ENCODE results near the gene ABCA4. TPM values are rescaled to one million over a fixed set of nuclear protein-coding genes. Genes with fewer than 3 reads are reported as not detected.

Gene ABCA4
- total RNA-seq, 2 experiments from 2014 or later, result 0.10 to 0.14 TPM

GRCh38 chr1:94143173-94143808 is 22.3 kb upstream of the ABCA4 start:
- no peaks in the 10 kb centered on the region for H3K9me3 Mint-ChIP-seq
- no peak for DNase-seq
- peaks cover 4% of the 10 kb centered on the region for H3K27me3 Mint-ChIP-seq (ENCODE audit: low read depth)
- H3K27ac Mint-ChIP-seq, result no peak overlapping the region
- intact Hi-C loops (cut with micrococcal nuclease), result no loop called here
- H3K4me1 Mint-ChIP-seq (ENCODE audit: low read depth), result no peaks in the 10 kb centered on the region
- CTCF ChIA-PET, result interaction anchor here (1.6 kb wide), 1 partner anchor 191 kb away, joined by 3 read pairs; no protein-coding TSS in a partner anchor
- H3K4me3 Mint-ChIP-seq, result no peak overlapping the region
- H3K36me3 Mint-ChIP-seq (ENCODE audit: low read depth), result no peaks in the 10 kb centered on the region

GRCh38 chr1:94142583-94142982 is 21.6 kb upstream of the ABCA4 start:
- intact Hi-C loops (cut with micrococcal nuclease), result no loop called here
- Mint-ChIP-seq H3K4me3 (no peak overlapping the region), H3K36me3 (ENCODE audit: low read depth) (no peaks in the 10 kb centered on the region), H3K9me3 (no peaks in the 10 kb centered on the region), H3K4me1 (ENCODE audit: low read depth) (no peaks in the 10 kb centered on the region), H3K27me3 (ENCODE audit: low read depth) (peaks cover 4% of the 10 kb centered on the region), H3K27ac (no peak overlapping the region)
- CTCF ChIA-PET, result interaction anchor here (1.6 kb wide), 1 partner anchor 192 kb away, joined by 3 read pairs; no protein-coding TSS in a partner anchor
- no peak for DNase-seq

GRCh38 chr1:94142022-94142421 is 21.1 kb upstream of the ABCA4 start:
- Mint-ChIP-seq H3K9me3 (no peaks in the 10 kb centered on the region), H3K4me1 (ENCODE audit: low read depth) (no peaks in the 10 kb centered on the region), H3K27ac (no peak overlapping the region), H3K27me3 (ENCODE audit: low read depth) (peaks cover 4% of the 10 kb centered on the region), H3K4me3 (no peak overlapping the region), H3K36me3 (ENCODE audit: low read depth) (no peaks in the 10 kb centered on the region)
- intact Hi-C loops (cut with micrococcal nuclease), result no loop called here
- DNase-seq, result no peak
- CTCF ChIA-PET, result interaction anchor here (1.6 kb wide), 1 partner anchor 192 kb away, joined by 3 read pairs; no protein-coding TSS in a partner anchor

- DNase-seq, result no peak
- no peaks in the 10 kb centered on the region for H3K4me1 Mint-ChIP-seq (ENCODE audit: low read depth)
- CTCF ChIA-PET, result no interaction called here
- no peaks in the 10 kb centered on the region for H3K36me3 Mint-ChIP-seq (ENCODE audit: low read depth)
- H3K4me3 Mint-ChIP-seq, result no peak overlapping the region
- peaks cover 8% of the 10 kb centered on the region for H3K9me3 Mint-ChIP-seq
- H3K27me3 Mint-ChIP-seq (ENCODE audit: low read depth), result peaks cover 3% of the 10 kb centered on the region
- no peak overlapping the region for H3K27ac Mint-ChIP-seq
- intact Hi-C loops (cut with micrococcal nuclease), result no loop called here
These were observed 11.2 kb upstream of the ABCA4 start for GRCh38 chr1:94132111-94132510.

GRCh38 chr1:94130851-94131595 is 10.1 kb upstream of the ABCA4 start:
- Mint-ChIP-seq H3K36me3 (ENCODE audit: low read depth) (no peaks in the 10 kb centered on the region), H3K4me3 (no peak overlapping the region), H3K4me1 (ENCODE audit: low read depth) (no peaks in the 10 kb centered on the region), H3K27me3 (ENCODE audit: low read depth) (peaks cover 3% of the 10 kb centered on the region), H3K9me3 (peaks cover 8% of the 10 kb centered on the region), H3K27ac (no peak overlapping the region)
- DNase-seq, result no peak
- CTCF ChIA-PET, result no interaction called here
- intact Hi-C loops (cut with micrococcal nuclease), result no loop called here

- H3K27me3 Mint-ChIP-seq (ENCODE audit: low read depth), result peaks cover 3% of the 10 kb centered on the region
- H3K36me3 Mint-ChIP-seq (ENCODE audit: low read depth), result no peaks in the 10 kb centered on the region
- H3K4me3 Mint-ChIP-seq, result no peak overlapping the region
- no peak overlapping the region for H3K27ac Mint-ChIP-seq
- CTCF ChIA-PET, result no interaction called here
- no peaks in the 10 kb centered on the region for H3K9me3 Mint-ChIP-seq
- intact Hi-C loops (cut with micrococcal nuclease), result no loop called here
- DNase-seq, result no peak
- no peaks in the 10 kb centered on the region for H3K4me1 Mint-ChIP-seq (ENCODE audit: low read depth)
These were observed 5.7 kb upstream of the ABCA4 start for GRCh38 chr1:94126651-94127050.

- H3K27me3 Mint-ChIP-seq (ENCODE audit: low read depth), result peaks cover 3% of the 10 kb centered on the region
- DNase-seq, result no peak
- no peaks in the 10 kb centered on the region for H3K4me1 Mint-ChIP-seq (ENCODE audit: low read depth)
- no peaks in the 10 kb centered on the region for H3K36me3 Mint-ChIP-seq (ENCODE audit: low read depth)
- H3K9me3 Mint-ChIP-seq, result no peaks in the 10 kb centered on the region
- intact Hi-C loops (cut with micrococcal nuclease), result no loop called here
- no peak overlapping the region for H3K4me3 Mint-ChIP-seq
- CTCF ChIA-PET, result no interaction called here
- no peak overlapping the region for H3K27ac Mint-ChIP-seq
These were observed 4.9 kb upstream of the ABCA4 start for GRCh38 chr1:94125551-94126514.

- intact Hi-C loops (cut with micrococcal nuclease), result no loop called here
- Mint-ChIP-seq H3K27me3 (ENCODE audit: low read depth) (no peaks in the 10 kb centered on the region), H3K4me1 (ENCODE audit: low read depth) (no peaks in the 10 kb centered on the region), H3K9me3 (no peaks in the 10 kb centered on the region), H3K4me3 (no peak overlapping the region), H3K36me3 (ENCODE audit: low read depth) (no peaks in the 10 kb centered on the region), H3K27ac (no peak overlapping the region)
- no peak for DNase-seq
- CTCF ChIA-PET, result no interaction called here
These were observed 3.6 kb upstream of the ABCA4 start for GRCh38 chr1:94124538-94124937.

GRCh38 chr1:94122201-94122970 is 1.4 kb upstream of the ABCA4 start:
- no peaks in the 10 kb centered on the region for H3K36me3 Mint-ChIP-seq (ENCODE audit: low read depth)
- H3K4me1 Mint-ChIP-seq (ENCODE audit: low read depth), result no peaks in the 10 kb centered on the region
- no peaks in the 10 kb centered on the region for H3K9me3 Mint-ChIP-seq
- no peak overlapping the region for H3K4me3 Mint-ChIP-seq
- CTCF ChIA-PET, result no interaction called here
- no peak overlapping the region for H3K27ac Mint-ChIP-seq
- DNase-seq, result no peak
- peaks cover 3% of the 10 kb centered on the region for H3K27me3 Mint-ChIP-seq (ENCODE audit: low read depth)
- intact Hi-C loops (cut with micrococcal nuclease), result no loop called here

GRCh38 chr1:94121411-94121821 is 468 bp upstream of the ABCA4 start:
- no peaks in the 10 kb centered on the region for H3K4me1 Mint-ChIP-seq (ENCODE audit: low read depth)
- no peaks in the 10 kb centered on the region for H3K36me3 Mint-ChIP-seq (ENCODE audit: low read depth)

GRCh38 chr1:94120570-94120901 is 412 bp downstream of the ABCA4 start:
- H3K4me1 Mint-ChIP-seq (ENCODE audit: low read depth), result no peaks in the 10 kb centered on the region
- intact Hi-C loops (cut with micrococcal nuclease), result no loop called here
- no peaks in the 10 kb centered on the region for H3K9me3 Mint-ChIP-seq
- H3K27ac Mint-ChIP-seq, result no peak overlapping the region
- no peaks in the 10 kb centered on the region for H3K36me3 Mint-ChIP-seq (ENCODE audit: low read depth)
- H3K4me3 Mint-ChIP-seq, result no peak overlapping the region
- no peak for DNase-seq
- CTCF ChIA-PET, result no interaction called here
- H3K27me3 Mint-ChIP-seq (ENCODE audit: low read depth), result peaks cover 3% of the 10 kb centered on the region

More at GRCh38 chr1:94121411-94121821, 468 bp upstream of the ABCA4 start:
- H3K9me3 Mint-ChIP-seq, result no peaks in the 10 kb centered on the region
- H3K4me3 Mint-ChIP-seq, result no peak overlapping the region
- CTCF ChIA-PET, result no interaction called here
- no peak for DNase-seq
- no peak overlapping the region for H3K27ac Mint-ChIP-seq
- H3K27me3 Mint-ChIP-seq (ENCODE audit: low read depth), result peaks cover 3% of the 10 kb centered on the region
- intact Hi-C loops (cut with micrococcal nuclease), result no loop called here
